ENCODE results near the gene CYYR1.
A peak's percentile ranks its signal among the peaks of the same experiment; 100 is the strongest.

The CYYR1 gene

DNA sequence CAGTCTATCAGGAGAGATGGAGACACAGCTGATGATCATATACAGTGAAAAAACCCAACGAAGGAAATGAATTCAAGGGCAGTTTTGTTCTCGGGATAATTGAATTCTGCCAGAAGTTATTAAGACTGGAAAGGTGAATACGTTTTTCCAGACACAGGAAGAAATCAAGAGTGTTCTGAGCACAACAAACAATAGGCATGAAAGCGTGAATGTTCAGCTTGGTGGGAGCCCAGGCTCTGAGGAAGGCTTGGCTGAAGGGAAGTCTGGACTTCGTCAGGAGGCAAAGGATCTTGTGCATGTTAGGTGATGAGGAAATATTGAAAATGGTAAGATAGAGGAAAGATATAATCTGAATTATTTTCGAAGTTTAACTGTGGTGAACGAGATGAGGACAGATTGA lies 50.4 kb downstream of the CYYR1 start:
- H3K4me3 ChIP-seq (replicated peaks; ENCODE audit: low read depth, low read length), result no peak overlapping the region
- no peak for DNase-seq (ENCODE audit: low read depth)
- TF ChIP-seq, protein P1, sequence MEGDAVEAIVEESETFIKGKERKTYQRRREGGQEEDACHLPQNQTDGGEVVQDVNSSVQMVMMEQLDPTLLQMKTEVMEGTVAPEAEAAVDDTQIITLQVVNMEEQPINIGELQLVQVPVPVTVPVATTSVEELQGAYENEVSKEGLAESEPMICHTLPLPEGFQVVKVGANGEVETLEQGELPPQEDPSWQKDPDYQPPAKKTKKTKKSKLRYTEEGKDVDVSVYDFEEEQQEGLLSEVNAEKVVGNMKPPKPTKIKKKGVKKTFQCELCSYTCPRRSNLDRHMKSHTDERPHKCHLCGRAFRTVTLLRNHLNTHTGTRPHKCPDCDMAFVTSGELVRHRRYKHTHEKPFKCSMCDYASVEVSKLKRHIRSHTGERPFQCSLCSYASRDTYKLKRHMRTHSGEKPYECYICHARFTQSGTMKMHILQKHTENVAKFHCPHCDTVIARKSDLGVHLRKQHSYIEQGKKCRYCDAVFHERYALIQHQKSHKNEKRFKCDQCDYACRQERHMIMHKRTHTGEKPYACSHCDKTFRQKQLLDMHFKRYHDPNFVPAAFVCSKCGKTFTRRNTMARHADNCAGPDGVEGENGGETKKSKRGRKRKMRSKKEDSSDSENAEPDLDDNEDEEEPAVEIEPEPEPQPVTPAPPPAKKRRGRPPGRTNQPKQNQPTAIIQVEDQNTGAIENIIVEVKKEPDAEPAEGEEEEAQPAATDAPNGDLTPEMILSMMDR (IDR thresholded peaks at IDR 0.05; ENCODE audit: low read length, missing control alignments), result no peak

DNA sequence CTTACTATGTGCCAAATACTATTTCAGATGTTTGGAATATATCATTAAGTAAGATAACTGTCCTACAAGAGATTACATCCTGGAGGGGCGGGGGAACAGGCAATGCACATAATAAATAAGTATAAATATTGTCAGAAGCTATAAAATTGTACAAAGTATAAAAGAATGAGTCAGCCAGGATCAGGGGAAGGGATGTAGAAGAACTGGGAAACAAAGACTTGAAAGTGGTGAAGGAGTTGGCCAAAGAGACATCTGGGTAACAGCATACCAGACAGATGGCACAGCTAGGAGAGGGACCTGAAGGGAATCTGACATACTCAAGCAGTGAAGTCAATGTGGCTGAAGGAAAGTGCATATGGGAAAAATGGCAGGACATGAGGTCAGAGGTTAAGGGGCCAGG lies 53.9 kb downstream of the CYYR1 start:
- H3K4me3 ChIP-seq (replicated peaks; ENCODE audit: low read depth, low read length), result no peak overlapping the region

DNA sequence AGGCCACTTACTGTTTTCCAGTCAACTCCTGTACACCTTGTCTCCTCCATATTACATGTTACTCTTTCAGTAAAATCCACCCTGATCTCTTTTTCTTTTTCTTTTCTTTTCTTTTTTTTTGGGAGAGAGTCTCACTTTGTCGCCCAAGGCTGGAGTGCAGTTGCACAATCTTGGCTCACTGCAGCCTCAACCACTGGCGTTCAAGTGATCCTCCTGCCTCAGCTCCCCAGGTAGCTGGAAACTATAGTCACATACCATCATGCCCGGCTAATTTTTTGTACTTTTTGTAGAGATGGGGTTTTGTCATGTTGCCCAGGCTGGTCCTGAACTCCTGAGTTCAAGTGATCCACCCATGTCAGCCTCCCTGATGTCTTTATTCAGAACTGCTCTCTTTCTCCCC lies 57.8 kb downstream of the CYYR1 start:
- no peak for DNase-seq (ENCODE audit: low read depth)
- TF ChIP-seq, protein P1 (IDR thresholded peaks at IDR 0.05; ENCODE audit: low read length, missing control alignments), result no peak
- no peak overlapping the region for H3K4me3 ChIP-seq (replicated peaks; ENCODE audit: low read depth, low read length)

More for the DNA sequence above, 53.9 kb downstream of the CYYR1 start:
- no peak for DNase-seq (ENCODE audit: low read depth)
- TF ChIP-seq, protein P1 (IDR thresholded peaks at IDR 0.05; ENCODE audit: low read length, missing control alignments), result no peak

DNA sequence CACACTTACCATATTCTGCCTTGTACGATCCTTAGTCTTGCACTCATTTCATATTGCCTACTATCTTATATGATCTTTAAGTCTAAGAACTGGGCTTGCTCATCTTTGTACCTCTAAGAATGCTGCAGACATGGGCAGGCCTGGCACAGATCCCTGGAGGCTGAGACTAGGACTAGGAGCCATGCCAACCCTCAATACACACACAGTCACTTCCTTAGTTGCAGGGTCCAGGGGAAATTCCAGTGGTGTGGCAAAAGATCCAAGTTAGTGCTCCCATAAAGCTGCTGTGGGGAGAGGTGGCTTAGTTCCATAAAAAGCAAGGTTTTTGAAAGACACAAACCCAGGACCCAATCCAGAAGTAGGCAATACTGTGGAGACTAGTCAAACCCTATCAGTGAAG lies 59.9 kb downstream of the CYYR1 start:
- DNase-seq (ENCODE audit: low read depth), result peak; percentile 31
- no peak overlapping the region for H3K4me3 ChIP-seq (replicated peaks; ENCODE audit: low read depth, low read length)
- TF ChIP-seq, protein P1 (IDR thresholded peaks at IDR 0.05; ENCODE audit: low read length, missing control alignments), result no peak

DNA sequence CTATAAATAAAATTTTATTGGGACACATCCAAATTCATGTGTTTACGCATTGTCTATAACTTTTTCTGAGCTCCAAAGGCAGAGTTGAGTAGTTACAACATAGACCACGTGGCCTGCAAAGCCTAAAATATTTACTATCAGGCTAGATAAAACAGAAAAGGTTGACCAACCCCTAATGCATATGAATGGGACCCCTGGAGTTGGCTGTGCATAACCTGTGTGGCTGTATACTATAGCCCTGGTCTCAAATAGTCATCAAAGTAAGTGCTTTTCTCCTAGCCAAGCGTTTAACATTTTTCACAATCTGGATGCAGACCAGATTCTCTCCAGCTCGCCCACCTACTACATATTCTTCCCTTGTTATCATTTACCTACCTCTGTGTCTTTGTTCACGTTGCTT lies 60.4 kb downstream of the CYYR1 start:
- TF ChIP-seq, protein P1 (IDR thresholded peaks at IDR 0.05; ENCODE audit: low read length, missing control alignments), result no peak
- no peak overlapping the region for H3K4me3 ChIP-seq (replicated peaks; ENCODE audit: low read depth, low read length)
- DNase-seq (ENCODE audit: low read depth), result no peak

DNA sequence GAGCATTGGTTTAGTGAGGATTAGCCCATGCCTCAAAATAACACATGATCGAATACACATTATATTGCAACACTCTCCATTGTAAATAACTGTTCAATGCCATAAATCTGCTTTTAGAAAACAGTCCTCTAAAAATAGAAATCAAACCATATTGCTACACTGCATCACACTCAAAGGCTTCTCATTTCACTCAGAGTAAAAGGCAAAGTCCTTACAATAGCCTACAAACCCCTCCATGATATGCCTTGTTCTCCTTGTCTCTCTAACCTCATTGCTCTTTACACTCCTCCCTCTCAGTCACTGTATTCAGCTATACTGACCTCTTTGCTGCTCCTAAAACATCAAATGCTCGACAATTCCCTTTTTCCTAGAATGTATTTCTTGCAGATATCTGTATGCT lies 64.2 kb downstream of the CYYR1 start:
- no peak overlapping the region for H3K4me3 ChIP-seq (replicated peaks; ENCODE audit: low read depth, low read length)
- TF ChIP-seq, protein P1 (IDR thresholded peaks at IDR 0.05; ENCODE audit: low read length, missing control alignments), result no peak
- no peak for DNase-seq (ENCODE audit: low read depth)

DNA sequence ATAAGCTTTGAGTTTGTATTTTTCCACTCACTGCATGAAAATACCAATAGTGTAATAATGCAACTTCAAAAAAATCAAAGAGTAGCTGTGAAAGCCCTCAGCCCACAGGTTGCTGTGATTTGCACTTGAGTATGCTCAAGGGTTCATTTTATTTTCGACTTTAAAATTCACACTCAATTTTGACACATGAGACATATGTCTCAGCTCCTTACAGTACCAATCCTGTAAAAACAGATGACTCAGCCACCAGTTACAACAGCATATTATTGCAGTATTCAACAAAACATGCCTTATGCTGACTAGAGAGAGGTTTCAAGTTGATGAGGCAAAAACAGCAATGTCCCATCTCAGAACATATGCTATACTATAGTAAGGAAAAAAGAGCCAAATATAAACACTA lies 66.1 kb downstream of the CYYR1 start:
- DNase-seq (ENCODE audit: low read depth), result peak; percentile 18

More for the DNA sequence above, 66.1 kb downstream of the CYYR1 start:
- no peak overlapping the region for H3K4me3 ChIP-seq (replicated peaks; ENCODE audit: low read depth, low read length)
- TF ChIP-seq, protein P1 (IDR thresholded peaks at IDR 0.05; ENCODE audit: low read length, missing control alignments), result no peak
